Nucleus accumbens (tissue), 56 donors: ENCODE results near the gene TBCB.

Experiments
- DNase-seq, 56 donors: peaks; one replicate each; lab custom pipeline; 2025; lab: John Stamatoyannopoulos, UW

TBCB gene

DNA sequence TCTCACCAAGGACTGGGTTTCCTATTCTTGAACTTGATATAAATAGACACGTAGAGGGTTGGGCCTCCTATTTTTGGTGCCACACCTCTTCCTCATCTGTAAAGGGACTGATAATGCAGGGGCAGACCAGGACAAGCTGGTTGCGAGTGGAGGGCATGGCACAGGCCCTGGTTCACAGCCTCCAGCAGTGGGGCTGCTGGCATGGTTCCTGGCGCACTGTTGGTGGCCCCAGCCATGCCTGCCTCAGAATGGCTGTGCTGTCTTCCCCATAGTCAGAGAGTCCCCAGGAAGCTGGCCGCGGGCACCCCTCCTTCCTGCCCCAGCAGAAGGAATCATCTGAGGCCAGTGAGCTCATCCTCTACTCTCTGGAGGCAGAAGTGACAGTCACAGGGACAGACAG is 14.8 kb upstream of the TBCB start:
- DNase-seq = peak in 5 of 56 donors; percentile 7 to 38 (median 10)

DNA sequence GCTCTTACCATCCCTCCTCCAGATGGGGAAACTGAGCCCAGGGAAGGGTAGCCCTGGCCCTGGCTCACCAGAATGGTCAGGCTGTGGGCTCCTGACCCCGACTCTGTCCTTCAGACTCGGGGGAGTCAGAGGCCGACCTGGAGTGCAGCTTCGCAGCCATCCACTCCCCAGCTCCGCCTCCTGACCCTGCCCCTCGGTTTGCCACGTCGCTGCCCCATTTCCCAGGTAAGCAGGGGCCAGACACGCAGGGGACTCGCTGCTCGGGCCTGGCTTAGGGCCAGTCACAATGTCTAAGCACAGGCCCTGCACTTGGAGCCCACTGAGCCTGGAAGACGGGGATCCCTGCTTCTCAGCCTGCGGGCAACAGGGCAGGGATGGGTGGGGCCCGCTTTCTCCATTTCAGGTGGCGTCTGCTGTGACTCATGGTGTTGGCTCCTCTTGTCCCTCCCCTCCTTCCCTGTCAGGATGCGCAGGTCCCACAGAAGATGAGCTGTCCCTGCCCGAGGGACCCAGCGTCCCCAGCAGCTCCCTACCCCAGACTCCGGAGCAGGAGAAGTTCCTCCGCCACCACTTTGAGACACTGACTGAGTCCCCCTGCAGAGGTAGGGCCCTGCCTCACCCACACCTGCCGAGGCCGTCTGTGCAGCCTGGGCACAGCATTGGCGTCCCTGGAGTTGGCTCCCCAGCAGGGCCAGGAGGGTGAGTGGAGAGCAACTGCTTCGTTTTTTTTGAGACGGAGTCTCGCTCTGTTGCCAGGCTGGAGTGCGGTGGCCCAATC is 13.5 kb upstream of the TBCB start:
- DNase-seq = no peak

DNA sequence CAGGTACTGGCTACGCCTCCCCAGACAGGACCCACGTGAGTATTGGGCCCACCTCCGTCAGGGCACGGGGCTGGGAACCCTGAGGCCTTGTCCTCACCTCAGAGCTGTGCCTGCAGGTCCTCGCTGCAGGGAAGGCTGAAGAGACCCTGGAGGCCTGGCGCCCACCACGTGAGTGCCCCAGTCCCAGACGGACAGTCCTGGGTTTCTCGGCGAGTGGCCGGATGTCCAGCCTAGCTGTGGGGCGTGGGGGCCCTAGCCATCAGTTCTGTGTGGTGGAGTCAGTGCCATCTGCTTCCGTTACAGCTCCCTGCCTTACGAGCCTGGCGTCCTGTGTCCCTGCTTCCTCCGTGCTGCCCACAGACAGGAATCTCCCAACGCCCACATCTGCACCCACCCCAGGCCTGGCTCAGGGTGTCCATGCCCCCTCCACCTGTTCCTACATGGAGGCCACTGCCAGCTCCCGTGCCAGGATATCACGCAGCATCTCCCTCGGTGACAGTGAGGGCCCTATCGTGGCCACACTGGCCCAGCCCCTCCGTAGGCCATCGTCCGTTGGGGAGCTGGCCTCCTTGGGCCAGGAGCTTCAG is 12.1 kb upstream of the TBCB start:
- no peak for DNase-seq

DNA sequence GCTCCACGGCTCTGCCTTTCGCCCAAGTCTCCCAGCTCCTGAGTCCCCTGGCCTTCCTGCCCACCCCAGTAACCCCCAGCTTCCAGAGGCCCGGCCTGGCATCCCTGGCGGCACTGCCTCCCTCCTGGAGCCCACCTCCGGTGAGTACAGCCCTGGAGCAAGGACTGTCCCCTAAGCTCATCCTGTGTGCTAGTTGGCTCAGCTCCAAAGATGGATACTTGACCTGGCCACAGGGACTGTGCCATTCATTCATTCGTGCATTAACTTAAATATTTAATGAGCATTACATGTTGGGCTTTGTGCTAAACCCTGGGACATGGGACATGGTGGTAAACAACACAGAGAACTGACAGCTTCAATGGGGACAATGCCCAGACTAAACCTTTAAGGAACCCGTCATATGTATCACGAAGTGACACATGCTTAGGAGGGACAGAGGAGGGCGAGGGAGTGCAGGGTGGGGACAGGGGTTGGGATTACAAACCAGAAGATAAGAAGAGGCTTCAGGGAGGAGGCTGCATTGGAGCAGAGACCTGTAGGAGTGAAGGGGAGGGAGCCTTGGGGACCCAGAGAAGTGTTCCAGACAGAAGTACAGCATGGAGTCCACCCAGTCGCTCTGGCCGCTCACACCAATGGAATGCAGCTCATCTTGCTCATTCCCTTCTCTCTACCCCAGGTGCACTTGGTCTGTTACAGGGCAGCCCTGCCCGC is 11.3 kb upstream of the TBCB start:
- DNase-seq = no peak

DNA sequence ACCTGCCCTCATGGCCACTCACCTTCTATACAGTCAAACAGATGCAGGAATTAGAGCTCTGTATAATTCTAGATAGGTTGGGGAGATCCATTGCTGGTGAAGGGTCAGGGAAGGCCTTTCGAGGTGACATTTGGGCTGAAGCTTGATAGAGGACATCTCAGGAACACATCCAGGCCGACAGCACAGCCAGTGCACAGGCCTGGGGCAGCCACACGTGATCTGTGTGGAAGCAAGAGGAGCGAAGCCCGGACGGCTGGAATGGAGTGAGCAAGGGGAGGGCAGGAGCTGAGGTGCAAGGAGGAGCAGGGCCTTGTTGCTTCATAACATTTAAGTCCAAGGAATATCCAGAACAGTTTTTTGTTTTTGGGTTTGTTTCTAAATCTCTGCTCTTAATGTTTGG is 8.8 kb upstream of the TBCB start:
- DNase-seq = no peak

DNA sequence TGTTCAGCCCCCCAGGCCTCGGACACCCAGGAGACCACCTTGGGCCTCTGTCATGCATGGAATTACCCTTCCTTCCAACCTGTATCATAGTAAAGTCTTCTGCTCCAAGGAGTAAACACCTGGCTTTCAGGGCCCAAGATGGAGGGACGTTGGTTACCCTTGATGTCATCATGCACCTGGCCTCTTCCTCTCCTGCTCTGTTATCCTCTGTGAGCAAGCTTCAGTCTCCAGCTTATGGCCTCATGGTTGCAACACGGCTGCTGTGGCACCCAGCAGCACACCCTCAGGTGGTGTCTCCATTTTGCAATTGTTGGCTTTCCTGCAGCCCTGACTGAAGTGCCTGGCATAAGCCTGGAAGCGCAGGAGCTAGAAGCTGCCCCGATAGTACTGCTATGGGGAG is 8.3 kb upstream of the TBCB start:
- DNase-seq = no peak

DNA sequence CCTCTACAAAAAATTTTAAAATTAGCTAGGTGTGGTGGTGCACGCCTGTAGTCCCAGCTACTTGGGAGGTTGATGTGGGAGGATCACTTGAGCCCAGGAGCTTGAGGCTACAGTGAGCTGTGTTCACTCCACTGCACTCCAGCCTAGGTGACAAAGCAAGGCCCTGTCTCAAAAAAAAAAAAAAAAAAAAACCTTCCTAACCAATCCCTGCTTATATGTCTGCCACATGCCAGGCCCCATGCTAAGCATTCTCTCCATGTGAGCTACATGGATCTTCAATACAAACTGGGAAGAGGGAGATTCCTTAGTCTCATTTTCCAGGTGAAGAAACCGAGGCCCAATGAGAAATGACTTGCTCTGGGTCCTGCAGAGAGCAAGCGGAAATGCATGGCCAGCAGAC is 6.6 kb upstream of the TBCB start:
- no peak for DNase-seq

DNA sequence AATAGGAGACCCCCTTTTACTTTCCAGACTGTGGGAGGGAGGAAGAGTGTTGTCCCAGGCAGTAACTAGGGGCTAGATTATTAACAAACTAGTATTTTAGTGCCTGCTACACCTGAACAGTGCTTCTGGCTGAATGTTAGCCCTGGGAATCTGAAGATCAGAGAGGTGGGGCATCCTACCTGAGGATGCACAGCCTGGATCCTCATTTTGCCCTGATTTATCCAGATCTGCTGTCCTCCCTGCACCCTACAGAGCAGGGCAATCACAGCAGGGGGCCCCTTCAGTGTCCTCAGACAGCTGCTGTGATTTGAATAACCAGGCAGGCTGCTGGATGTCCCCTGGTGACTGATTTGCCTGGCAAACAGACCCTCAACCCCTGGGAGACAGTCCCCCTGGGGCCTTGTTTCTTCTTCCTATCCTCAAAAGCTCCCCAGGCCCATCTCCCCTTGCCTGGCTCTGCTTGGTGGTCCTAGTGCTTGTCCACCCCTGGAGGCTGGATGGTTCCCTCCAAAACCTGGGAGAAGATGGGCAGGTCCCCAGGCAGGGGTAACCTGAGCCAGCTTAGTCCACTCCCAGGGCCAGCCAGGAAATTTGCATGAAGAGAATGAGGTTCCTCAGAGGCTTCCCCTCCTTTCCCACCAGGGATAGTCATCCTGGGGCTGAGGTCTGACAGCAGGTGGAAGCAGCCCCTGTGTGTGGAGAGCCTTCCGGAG is 4.6 kb upstream of the TBCB start, which contains the start of gene OVOL3:
Gene OVOL3 (plus strand): TSS at position 657 of the 713 bp plus-strand sequence. CDS start 60 bp downstream, outside the sequence.
- DNase-seq = no peak

DNA sequence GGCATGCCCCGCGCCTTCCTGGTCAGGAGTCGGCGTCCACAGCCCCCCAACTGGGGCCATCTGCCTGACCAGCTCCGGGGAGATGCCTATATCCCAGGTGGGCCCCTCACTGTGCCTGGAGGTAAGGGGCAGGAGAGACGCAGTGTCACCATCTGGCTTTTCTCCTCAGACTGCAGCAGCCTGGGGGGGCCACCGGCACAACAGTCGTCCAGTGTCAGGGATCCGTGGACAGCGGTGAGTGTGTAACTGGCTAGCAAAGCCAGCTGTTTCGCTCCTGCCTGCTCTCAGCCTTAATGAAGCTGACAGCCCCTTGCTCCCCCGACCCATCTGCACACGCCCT is 4.1 kb upstream of the TBCB start:
- DNase-seq = no peak

DNA sequence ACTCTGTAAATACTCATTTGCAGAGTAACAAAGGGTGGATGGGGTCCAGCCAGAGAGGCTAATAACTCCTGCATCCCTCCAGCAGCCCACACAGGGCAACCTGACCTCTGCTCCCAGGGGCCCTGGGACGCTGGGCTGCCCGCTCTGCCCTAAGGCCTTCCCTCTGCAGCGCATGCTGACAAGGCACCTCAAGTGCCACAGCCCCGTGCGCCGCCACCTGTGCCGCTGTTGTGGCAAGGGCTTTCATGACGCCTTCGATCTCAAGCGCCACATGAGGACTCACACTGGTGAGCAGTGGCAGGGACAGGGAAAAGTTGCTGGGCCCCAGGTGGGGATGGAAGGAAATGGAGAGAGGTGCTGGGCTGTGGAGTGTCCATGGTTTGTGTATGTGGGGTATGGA is 2.6 kb upstream of the TBCB start:
- no peak for DNase-seq

DNA sequence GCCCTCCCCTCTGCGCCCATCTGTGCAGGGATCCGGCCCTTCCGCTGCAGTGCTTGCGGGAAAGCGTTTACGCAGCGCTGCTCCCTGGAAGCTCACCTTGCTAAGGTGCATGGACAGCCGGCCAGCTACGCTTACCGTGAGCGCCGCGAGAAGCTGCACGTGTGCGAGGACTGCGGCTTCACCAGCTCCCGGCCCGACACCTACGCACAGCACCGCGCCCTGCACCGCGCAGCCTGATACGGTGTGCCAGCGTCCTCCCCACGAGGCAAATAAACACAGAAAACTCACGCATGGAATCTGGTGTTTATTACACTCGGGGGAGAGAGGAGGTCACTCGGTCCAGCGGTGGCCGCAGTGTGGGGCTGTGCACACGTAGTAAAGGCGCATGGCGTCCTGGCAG is 1.8 kb upstream of the TBCB start:
- DNase-seq = no peak

DNA sequence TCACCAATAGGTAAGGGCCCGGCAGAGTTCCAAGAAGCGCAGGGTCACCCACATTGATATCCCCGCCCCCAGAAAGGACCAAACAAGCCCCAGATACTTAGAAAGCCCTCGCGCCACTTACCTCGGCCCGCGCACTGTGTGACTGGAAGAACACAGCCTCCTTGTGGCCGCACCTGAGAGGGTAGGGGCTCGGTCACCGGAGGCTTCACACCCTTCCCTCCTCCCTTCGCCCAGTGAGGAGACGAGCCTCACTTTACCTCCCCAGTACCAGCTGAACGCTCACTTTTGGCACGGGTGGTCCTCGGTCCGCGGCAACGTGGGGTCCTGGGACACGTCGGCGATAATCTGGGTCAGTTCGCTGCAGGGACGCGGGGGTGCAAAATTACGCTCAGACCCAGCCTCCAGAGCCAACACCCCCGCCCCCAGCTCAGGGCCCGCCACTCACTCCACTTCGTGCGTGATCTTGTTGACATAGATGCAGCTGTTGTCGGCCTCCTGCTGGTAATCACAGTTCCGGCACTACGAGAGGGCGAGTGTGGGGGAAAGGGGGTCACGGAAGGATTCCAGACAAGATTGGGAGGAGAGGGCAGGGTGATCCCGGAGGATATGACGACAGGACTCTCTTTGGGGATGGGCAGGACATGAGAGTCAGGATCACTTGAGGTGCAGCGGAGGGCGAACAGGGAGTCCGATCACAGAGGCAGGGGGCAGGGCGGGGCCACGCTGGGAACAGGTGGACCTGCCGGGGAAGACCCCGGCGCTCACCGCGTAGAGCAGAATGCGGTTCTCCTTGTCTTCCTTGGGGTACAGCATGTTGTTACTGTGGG is 1.2 kb upstream of the TBCB start:
- DNase-seq = peak in 26 of 56 donors; percentile 40 to 72 (median 56)

DNA sequence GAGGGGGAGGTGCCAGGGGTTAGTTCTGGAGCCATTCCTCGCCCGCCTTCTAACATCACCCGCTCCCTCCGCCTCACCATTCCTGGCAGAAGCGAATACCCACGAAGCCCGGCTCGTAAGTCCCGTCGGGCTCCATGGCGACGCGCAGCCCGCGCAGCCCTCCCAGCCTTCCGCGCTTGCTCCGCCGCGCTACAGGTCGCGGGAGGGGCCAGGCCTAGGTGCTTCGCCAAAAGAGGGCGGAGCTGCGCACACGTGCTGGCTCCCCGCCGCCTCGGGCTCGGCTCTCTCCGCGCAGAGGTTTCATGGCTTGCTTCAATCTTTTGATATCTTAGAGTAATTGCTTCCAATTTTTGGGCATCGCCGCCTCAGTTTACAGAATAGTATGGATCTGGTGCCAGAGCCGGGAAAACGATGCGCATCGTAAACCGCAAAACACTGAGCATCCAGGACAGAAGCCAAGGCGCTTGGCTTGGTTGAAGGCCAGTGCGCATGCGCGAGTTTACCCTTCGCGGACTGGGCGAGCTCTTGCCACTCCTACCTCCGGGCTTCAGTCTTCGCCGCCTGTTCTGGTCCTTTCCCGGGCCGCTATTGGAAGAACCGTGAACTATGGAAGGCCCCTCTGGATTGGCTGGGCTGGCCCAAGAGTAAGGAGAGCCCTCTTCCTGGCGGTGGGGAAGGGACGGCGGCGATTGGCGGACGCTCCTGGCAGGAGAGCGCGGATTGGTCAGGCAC is 381 bp upstream of the TBCB start, which contains the start of gene POLR2I:
Gene POLR2I (minus strand): TSS at position 155 of the 732 bp plus-strand sequence. CDS start 19 bp downstream, at position 136.
- peak; percentile 77 to 100 (median 99) for DNase-seq

DNA sequence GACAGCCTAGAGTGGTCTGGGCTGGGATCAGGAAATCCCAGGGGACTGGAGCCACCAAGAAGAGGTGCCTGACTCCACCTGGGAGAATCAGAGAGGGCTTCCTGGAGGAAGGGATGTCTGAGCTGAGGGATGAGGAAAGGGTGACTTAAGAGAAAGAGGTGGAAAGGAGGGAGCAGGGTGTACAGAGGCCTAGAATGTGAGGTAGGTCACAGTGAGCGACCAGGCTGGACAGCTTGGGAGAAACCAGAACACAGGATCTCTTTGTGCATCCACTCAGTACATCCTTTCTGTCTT is 1.0 kb downstream of the TBCB start:
- no peak for DNase-seq

DNA sequence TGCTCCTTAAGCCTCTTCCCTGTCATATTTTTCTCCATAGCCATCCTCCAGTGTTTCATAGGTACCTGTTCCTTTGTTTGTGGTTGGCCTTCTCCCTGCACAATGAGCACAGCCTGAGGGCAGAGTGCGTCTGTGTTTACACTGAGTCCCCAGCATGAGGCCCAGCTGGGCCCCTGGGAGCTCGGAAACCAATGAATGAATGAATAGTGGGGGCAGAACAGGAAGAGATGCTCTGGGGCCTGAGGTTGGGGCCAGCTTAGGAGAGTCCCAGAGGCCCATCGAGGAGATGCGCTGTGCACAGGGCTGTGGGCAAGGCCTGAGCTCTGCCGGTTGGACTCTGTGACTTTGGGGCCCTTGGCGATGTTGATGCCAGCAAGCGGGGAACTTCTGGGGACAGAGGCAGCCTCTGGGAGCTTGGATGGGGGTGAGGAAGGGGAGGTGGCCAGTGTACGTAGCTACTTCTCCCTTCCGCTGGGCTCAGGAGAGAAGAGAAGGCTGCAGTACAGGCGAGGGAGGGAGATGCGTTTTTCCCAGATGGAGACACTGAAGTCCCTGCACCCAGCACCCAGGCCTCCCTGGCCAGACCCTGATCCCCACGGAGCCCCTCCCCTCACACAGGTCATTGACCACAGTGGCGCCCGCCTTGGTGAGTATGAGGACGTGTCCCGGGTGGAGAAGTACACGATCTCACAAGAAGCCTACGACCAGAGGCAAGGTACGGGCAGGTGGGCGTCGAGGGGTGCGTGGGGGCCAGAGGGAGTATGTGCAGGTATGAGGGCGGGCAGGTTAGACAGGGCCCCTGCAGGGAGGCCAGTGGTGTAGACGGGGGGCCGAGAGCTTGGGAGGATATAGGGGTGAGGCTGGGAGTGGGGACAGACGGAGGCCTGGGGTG is 5.1 kb downstream of the TBCB start:
- no peak for DNase-seq

DNA sequence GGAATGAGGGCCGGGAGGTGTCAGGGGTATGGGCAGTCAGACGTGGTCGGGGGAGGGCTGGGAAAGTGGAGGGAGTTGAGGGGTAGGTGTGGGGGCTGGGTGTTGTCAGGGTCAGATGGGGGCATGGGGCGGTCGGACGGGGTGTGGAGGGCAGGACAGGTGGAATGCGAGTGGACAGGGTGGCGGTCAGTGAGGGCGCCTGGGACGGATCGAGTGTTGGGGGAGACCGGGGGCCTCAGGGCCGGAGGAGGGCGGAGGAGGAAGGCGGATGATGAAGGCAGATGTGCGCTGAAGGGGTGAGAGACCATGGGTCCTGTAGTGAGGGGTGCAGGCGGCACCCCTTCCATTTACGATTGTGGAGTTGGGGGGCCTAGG is 5.7 kb downstream of the TBCB start:
- no peak for DNase-seq

DNA sequence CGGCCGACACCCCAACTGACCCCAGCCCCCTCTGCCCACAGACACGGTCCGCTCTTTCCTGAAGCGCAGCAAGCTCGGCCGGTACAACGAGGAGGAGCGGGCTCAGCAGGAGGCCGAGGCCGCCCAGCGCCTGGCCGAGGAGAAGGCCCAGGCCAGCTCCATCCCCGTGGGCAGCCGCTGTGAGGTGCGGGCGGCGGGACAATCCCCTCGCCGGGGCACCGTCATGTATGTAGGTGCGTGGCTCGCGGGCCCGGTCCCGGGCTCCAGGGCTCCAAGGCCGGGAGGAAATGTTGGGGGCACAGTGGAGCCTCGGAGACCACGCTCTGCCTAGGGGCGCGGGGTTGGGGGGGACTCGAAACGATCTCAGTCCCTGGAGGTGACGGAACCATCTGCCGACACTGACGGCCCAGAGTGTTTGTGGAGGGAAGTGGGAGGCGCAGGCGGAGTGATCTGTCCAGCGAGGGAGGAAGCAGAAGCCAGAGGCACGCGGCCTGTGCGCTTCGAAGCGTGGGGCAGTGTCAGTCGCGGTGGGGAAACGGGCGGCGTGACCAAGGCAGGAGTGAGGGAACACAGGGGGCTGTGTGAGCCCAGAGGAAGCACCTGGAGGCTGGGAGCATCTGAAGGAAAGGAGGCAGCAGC is 6.3 kb downstream of the TBCB start:
- DNase-seq = no peak

DNA sequence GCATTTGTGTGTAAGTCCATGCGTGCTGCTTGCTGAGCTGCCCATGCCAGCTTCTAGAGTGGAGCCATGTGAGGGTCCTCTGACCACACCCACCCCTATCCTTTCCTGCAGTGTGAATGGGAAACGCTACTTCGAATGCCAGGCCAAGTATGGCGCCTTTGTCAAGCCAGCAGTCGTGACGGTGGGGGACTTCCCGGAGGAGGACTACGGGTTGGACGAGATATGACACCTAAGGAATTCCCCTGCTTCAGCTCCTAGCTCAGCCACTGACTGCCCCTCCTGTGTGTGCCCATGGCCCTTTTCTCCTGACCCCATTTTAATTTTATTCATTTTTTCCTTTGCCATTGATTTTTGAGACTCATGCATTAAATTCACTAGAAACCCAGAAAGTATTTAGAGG is 10.3 kb downstream of the TBCB start:
- DNase-seq = no peak
